ENCODE data around the gene EGFL8.

EGFL8 gene

DNA sequence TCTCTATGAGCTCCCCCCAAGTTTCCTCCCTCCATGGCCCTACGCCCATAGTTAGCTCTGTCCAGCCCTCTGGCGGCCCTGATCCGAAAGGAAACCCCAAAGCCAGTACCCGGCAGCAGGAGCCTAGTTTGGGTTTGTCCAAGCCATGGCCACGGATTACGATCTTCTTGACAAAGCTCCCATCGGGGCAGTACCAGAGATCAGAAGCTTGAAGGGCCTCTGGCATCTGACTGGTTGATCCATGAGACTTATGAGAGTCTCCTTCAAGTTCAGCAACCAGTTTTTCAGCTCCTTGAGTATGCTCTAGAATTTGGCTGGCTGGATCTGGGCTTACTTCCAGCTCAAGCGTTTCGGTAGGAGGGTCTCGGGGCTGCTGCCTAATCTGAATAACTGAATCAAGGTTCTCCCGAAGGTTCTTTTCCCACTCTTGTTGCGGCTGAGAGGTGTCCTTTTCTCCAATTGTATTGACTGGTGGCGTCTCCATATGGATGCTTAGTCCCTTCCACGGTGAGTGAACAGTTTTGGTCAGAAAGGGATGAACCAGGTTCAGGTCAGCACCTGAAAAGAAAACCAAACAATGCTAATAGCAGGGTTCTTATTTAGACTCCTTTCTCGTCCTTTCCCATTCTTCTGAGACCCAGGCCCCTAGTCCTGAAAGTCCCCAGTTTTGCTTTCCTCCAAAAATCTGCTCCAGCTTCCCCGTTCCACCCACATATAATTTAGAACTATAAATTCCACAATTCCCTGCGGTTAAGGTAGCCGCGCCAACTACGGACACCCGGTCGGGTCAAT, 34.9 kb upstream of the EGFL8 start:
- Histone ChIP-seq H3K9ac (ENCODE audit: low read length) (peak overlapping the region; percentile 80), H3K79me2 (ENCODE audit: low read length) (peaks cover 20% of the 10 kb centered on the region), H4K20me1 (ENCODE audit: insufficient read depth, low read length) (no peaks in the 10 kb centered on the region), H3K27ac (ENCODE audit: low read length) (peak overlapping the region; percentile 62), H3K4me3 (ENCODE audit: low read length) (peak overlapping the region; percentile 91), H2AFZ (ENCODE audit: low read depth, low read length) (peak overlapping the region; percentile 74), H3K36me3 (replicated peaks; ENCODE audit: low read depth, low read length) (peaks cover 3% of the 10 kb centered on the region), H3K4me2 (ENCODE audit: low read length) (peak overlapping the region; percentile 92), H3K9me3 (ENCODE audit: insufficient read depth, low read length) (no peaks in the 10 kb centered on the region), H3K4me1 (ENCODE audit: low read length) (peaks cover 18% of the 10 kb centered on the region), H3K27me3 (ENCODE audit: low read depth, low read length) (no peaks in the 10 kb centered on the region)
- TF ChIP-seq, protein P1, sequence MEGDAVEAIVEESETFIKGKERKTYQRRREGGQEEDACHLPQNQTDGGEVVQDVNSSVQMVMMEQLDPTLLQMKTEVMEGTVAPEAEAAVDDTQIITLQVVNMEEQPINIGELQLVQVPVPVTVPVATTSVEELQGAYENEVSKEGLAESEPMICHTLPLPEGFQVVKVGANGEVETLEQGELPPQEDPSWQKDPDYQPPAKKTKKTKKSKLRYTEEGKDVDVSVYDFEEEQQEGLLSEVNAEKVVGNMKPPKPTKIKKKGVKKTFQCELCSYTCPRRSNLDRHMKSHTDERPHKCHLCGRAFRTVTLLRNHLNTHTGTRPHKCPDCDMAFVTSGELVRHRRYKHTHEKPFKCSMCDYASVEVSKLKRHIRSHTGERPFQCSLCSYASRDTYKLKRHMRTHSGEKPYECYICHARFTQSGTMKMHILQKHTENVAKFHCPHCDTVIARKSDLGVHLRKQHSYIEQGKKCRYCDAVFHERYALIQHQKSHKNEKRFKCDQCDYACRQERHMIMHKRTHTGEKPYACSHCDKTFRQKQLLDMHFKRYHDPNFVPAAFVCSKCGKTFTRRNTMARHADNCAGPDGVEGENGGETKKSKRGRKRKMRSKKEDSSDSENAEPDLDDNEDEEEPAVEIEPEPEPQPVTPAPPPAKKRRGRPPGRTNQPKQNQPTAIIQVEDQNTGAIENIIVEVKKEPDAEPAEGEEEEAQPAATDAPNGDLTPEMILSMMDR (IDR thresholded peaks at IDR 0.05; ENCODE audit: low read depth, low read length): no peak
- no peak for TF ChIP-seq EZH2phosphoT487 (IDR thresholded peaks at IDR 0.05; ENCODE audit: low read depth)

DNA sequence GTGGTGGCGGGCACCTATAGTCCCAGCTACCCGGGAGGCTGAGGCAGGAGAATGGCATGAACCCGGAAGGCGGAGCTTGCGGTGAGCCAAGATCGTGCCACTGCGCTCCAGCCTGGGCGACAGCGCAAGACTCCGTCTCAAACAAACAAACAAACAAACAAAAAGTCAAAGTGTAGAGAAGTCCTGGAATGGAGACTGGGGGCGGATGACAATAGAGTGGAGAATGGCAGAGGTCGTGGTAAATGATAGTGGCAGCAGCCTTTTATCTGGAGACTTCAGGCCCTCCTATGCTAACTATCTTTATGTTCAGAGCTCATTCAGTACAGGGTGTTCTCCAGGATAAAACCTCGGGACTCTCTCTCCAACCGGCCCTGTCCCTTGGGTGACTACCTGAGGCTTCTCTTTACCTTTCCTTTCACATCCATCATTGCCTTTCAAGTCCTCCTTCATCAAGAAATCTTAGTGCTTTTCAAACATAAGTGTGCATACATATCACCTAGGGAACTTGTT, 32.9 kb upstream of the EGFL8 start:
- H3K27me3 ChIP-seq (ENCODE audit: low read depth, low read length): no peaks in the 10 kb centered on the region
- H3K9me3 ChIP-seq (ENCODE audit: insufficient read depth, low read length): no peaks in the 10 kb centered on the region
- peaks cover 18% of the 10 kb centered on the region for H3K4me1 ChIP-seq (ENCODE audit: low read length)
- H3K4me2 ChIP-seq (ENCODE audit: low read length): no peak overlapping the region
- peaks cover 20% of the 10 kb centered on the region for H3K79me2 ChIP-seq (ENCODE audit: low read length)
- H3K36me3 ChIP-seq (replicated peaks; ENCODE audit: low read depth, low read length): no peaks in the 10 kb centered on the region
- TF ChIP-seq EZH2phosphoT487 (IDR thresholded peaks at IDR 0.05; ENCODE audit: low read depth): no peak
- TF ChIP-seq, protein P1 (IDR thresholded peaks at IDR 0.05; ENCODE audit: low read depth, low read length): no peak
- no peak overlapping the region for H3K4me3 ChIP-seq (ENCODE audit: low read length)
- no peak overlapping the region for H3K27ac ChIP-seq (ENCODE audit: low read length)
- no peak overlapping the region for H2AFZ ChIP-seq (ENCODE audit: low read depth, low read length)
- H4K20me1 ChIP-seq (ENCODE audit: insufficient read depth, low read length): no peaks in the 10 kb centered on the region
- no peak overlapping the region for H3K9ac ChIP-seq (ENCODE audit: low read length)

DNA sequence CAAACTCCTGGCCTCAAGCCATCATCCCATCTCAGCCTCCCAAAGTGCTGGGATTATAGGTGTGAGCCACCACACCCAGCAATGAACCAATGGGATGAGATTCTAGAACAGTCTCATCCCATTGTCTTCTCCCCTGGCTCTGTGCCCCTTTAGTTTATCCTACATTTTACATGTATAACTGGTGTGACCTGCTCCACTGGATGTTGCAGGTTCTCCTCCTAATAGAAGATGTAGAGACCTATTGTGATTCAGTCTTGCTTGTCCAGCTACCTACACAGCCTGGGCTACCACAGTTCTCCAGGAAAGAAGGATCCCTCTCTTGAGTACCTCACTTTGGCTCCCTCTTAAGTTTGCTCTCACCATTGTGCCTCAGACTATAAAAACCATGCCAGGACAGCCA, 32.3 kb upstream of the EGFL8 start:
- Histone ChIP-seq H3K79me2 (ENCODE audit: low read length) (peaks cover 16% of the 10 kb centered on the region), H3K4me1 (ENCODE audit: low read length) (peaks cover 14% of the 10 kb centered on the region), H4K20me1 (ENCODE audit: insufficient read depth, low read length) (no peaks in the 10 kb centered on the region), H3K9me3 (ENCODE audit: insufficient read depth, low read length) (no peaks in the 10 kb centered on the region), H3K4me2 (ENCODE audit: low read length) (no peak overlapping the region), H3K27ac (ENCODE audit: low read length) (no peak overlapping the region), H3K4me3 (ENCODE audit: low read length) (no peak overlapping the region), H3K9ac (ENCODE audit: low read length) (no peak overlapping the region), H2AFZ (ENCODE audit: low read depth, low read length) (no peak overlapping the region), H3K36me3 (replicated peaks; ENCODE audit: low read depth, low read length) (no peaks in the 10 kb centered on the region), H3K27me3 (ENCODE audit: low read depth, low read length) (no peaks in the 10 kb centered on the region)
- TF ChIP-seq, protein P1 (IDR thresholded peaks at IDR 0.05; ENCODE audit: low read depth, low read length): no peak
- TF ChIP-seq EZH2phosphoT487 (IDR thresholded peaks at IDR 0.05; ENCODE audit: low read depth): no peak

DNA sequence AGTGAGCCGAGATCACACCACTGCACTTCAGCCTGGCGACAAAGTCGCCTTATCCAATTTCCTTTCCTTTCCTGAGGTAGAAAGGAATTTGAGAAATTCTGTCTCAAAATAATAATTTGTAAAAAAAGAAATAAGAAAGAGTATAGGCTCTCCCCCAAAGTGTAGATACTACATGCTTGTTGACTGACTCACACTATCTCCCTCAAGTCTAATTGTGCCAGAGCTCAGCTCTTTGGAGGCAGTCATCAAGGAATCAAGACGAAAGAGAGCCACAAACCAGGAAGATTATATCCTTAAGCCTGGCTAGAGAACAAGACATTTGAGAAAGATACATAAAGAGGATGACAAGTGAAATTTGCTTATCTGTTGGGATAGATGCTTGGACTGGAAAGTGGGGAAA, 30.6 kb upstream of the EGFL8 start:
- H2AFZ ChIP-seq (ENCODE audit: low read depth, low read length): no peak overlapping the region

More for the DNA sequence above, 30.6 kb upstream of the EGFL8 start:
- Histone ChIP-seq H3K79me2 (ENCODE audit: low read length) (peaks cover 7% of the 10 kb centered on the region; the same call in 1 of the 2 replicates), H3K4me1 (ENCODE audit: low read length) (peaks cover 7% of the 10 kb centered on the region), H3K4me2 (ENCODE audit: low read length) (no peak overlapping the region), H3K9ac (ENCODE audit: low read length) (no peak overlapping the region), H3K36me3 (replicated peaks; ENCODE audit: low read depth, low read length) (no peaks in the 10 kb centered on the region), H3K27me3 (ENCODE audit: low read depth, low read length) (no peaks in the 10 kb centered on the region), H3K27ac (ENCODE audit: low read length) (no peak overlapping the region), H3K9me3 (ENCODE audit: insufficient read depth, low read length) (no peaks in the 10 kb centered on the region), H4K20me1 (ENCODE audit: insufficient read depth, low read length) (no peaks in the 10 kb centered on the region), H3K4me3 (ENCODE audit: low read length) (no peak overlapping the region)
- no peak for TF ChIP-seq EZH2phosphoT487 (IDR thresholded peaks at IDR 0.05; ENCODE audit: low read depth)
